HCT116 (cell line): ENCODE measurements around the gene LMAN1L.

Source experiments
- CBX3 ChIP-seq: IDR thresholded peaks from 2 replicates; pipeline ENCODE4 v1.6.1; 2012; ENCODE audit warnings: low read depth
- EZH2 ChIP-seq: fragments of 200-600 bp; sonication (generic); IDR thresholded peaks from 2 replicates; pipeline ENCODE4 v1.6.1; 2017; ENCODE audit warnings: antibody characterized with exemption, mixed run types
- JUND ChIP-seq: IDR thresholded peaks from 2 replicates; pipeline ENCODE4 v1.6.1; 2012
- POLR2A ChIP-seq: IDR thresholded peaks from 2 replicates; pipeline ENCODE4 v1.7.0; 2011; ENCODE audit warnings: borderline replicate concordance; ENCODE audit not compliant: insufficient read depth, insufficient read length; ENCODE audit errors: extremely low read depth
- POLR2AphosphoS5 ChIP-seq: IDR thresholded peaks from 2 replicates; pipeline ENCODE4 v1.6.1; 2011; ENCODE audit warnings: mild to moderate bottlenecking, low read depth, low read length, moderate library complexity
- TF ChIP-seq, protein P1 (sequence below), 3 experiments: fragments of 200-600 bp in 1 of 3; sonication (generic) in 1 of 3; IDR thresholded peaks in 2 of 3; conservative IDR thresholded peaks in 1 of 3; 2 replicates each; pipeline ENCODE4 v1.5.1; 2012 to 2017; ENCODE audit warnings: low read depth in 2 of 3, low read length in 2 of 3, antibody characterized with exemption in 1 of 3, borderline replicate concordance in 1 of 3, control low read depth in 1 of 3, mild to moderate bottlenecking in 1 of 3, mixed read lengths in 1 of 3, mixed run types in 1 of 3, moderate library complexity in 1 of 3; ENCODE audit not compliant: insufficient read depth in 1 of 3
- TF ChIP-seq, protein P2 (sequence below): IDR thresholded peaks from 2 replicates; pipeline ENCODE4 v1.6.1; 2012

DNA sequence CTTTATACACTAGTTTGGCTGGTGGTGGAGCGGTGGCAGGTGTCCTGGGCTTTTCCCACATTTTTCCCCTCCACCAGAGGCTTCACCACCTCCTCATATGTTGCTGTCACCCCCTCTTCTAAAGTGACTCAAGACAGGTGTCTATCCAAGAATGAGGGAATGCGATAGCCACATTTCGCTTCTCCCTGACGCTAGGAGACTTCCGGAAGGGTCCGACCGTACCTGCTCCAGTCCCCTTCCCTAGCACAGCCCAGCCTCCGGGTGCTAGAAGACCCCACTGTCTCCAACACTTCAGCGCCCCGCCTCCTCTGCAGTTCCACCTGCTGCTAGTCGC, 60.0 kb downstream of the LMAN1L start:
- TF ChIP-seq, protein P1, sequence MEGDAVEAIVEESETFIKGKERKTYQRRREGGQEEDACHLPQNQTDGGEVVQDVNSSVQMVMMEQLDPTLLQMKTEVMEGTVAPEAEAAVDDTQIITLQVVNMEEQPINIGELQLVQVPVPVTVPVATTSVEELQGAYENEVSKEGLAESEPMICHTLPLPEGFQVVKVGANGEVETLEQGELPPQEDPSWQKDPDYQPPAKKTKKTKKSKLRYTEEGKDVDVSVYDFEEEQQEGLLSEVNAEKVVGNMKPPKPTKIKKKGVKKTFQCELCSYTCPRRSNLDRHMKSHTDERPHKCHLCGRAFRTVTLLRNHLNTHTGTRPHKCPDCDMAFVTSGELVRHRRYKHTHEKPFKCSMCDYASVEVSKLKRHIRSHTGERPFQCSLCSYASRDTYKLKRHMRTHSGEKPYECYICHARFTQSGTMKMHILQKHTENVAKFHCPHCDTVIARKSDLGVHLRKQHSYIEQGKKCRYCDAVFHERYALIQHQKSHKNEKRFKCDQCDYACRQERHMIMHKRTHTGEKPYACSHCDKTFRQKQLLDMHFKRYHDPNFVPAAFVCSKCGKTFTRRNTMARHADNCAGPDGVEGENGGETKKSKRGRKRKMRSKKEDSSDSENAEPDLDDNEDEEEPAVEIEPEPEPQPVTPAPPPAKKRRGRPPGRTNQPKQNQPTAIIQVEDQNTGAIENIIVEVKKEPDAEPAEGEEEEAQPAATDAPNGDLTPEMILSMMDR (IDR thresholded peaks at IDR 0.05 in 2 of 3, conservative IDR thresholded peaks at IDR 0.05 in 1 of 3; ENCODE audit: borderline replicate concordance in 1 of 3, insufficient read depth in 1 of 3, low read depth in 2 of 3, low read length in 2 of 3) = no peak
- no peak for TF ChIP-seq POLR2AphosphoS5
- no peak for TF ChIP-seq POLR2A
- TF ChIP-seq CBX3 = no peak
- no peak for TF ChIP-seq JUND
- no peak for TF ChIP-seq EZH2
- TF ChIP-seq, protein P2, sequence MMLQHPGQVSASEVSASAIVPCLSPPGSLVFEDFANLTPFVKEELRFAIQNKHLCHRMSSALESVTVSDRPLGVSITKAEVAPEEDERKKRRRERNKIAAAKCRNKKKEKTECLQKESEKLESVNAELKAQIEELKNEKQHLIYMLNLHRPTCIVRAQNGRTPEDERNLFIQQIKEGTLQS = no peak
